ENCODE data around the gene ADD2.

ADD2 gene

GRCh38 chr2:70772486-70773155 is 4.6 kb upstream of the ADD2 start:
- no peak for TF ChIP-seq CTCF (IDR thresholded peaks at IDR 0.05; ENCODE audit: insufficient read depth, low read length, poor library complexity, severe bottlenecking)
- peaks cover 1% of the 10 kb centered on the region for H3K27me3 ChIP-seq (replicated peaks; ENCODE audit: control insufficient read depth, insufficient read depth, low read length)
- H3K36me3 ChIP-seq (ENCODE audit: control insufficient read depth, insufficient read depth, low read length) = no peaks in the 10 kb centered on the region
- no peak overlapping the region for H3K4me3 ChIP-seq (replicated peaks; ENCODE audit: low read depth, low read length)
- DNase-seq (ENCODE audit: extremely low read depth, insufficient read length) = no peak

GRCh38 chr2:70771446-70771845 is 3.4 kb upstream of the ADD2 start:
- H3K27me3 ChIP-seq (replicated peaks; ENCODE audit: control insufficient read depth, insufficient read depth, low read length) = peaks cover 1% of the 10 kb centered on the region
- TF ChIP-seq CTCF (IDR thresholded peaks at IDR 0.05; ENCODE audit: insufficient read depth, low read length, poor library complexity, severe bottlenecking) = no peak

GRCh38 chr2:70769450-70769849 is 1.4 kb upstream of the ADD2 start:
- peaks cover 1% of the 10 kb centered on the region for H3K27me3 ChIP-seq (replicated peaks; ENCODE audit: control insufficient read depth, insufficient read depth, low read length)

More at GRCh38 chr2:70771446-70771845, 3.4 kb upstream of the ADD2 start:
- Histone ChIP-seq H3K36me3 (ENCODE audit: control insufficient read depth, insufficient read depth, low read length) (no peaks in the 10 kb centered on the region), H3K4me3 (replicated peaks; ENCODE audit: low read depth, low read length) (no peak overlapping the region)
- no peak for DNase-seq (ENCODE audit: extremely low read depth, insufficient read length)

GRCh38 chr2:70768590-70769085 is 638 bp upstream of the ADD2 start:
- no peak for DNase-seq (ENCODE audit: extremely low read depth, insufficient read length)
- no peaks in the 10 kb centered on the region for H3K36me3 ChIP-seq (ENCODE audit: control insufficient read depth, insufficient read depth, low read length)
- no peak for TF ChIP-seq CTCF (IDR thresholded peaks at IDR 0.05; ENCODE audit: insufficient read depth, low read length, poor library complexity, severe bottlenecking)
- H3K27me3 ChIP-seq (replicated peaks; ENCODE audit: control insufficient read depth, insufficient read depth, low read length) = peaks cover 1% of the 10 kb centered on the region
- H3K4me3 ChIP-seq (replicated peaks; ENCODE audit: low read depth, low read length) = no peak overlapping the region

More at GRCh38 chr2:70769450-70769849, 1.4 kb upstream of the ADD2 start:
- H3K36me3 ChIP-seq (ENCODE audit: control insufficient read depth, insufficient read depth, low read length) = no peaks in the 10 kb centered on the region
- TF ChIP-seq CTCF (IDR thresholded peaks at IDR 0.05; ENCODE audit: insufficient read depth, low read length, poor library complexity, severe bottlenecking) = no peak
- H3K4me3 ChIP-seq (replicated peaks; ENCODE audit: low read depth, low read length) = no peak overlapping the region
- no peak for DNase-seq (ENCODE audit: extremely low read depth, insufficient read length)

- Histone ChIP-seq H3K4me3 (replicated peaks; ENCODE audit: low read depth, low read length) (no peak overlapping the region), H3K36me3 (ENCODE audit: control insufficient read depth, insufficient read depth, low read length) (no peaks in the 10 kb centered on the region), H3K27me3 (replicated peaks; ENCODE audit: control insufficient read depth, insufficient read depth, low read length) (peaks cover 1% of the 10 kb centered on the region)
- peak; percentile 17 for DNase-seq (ENCODE audit: extremely low read depth, insufficient read length)
- no peak for TF ChIP-seq CTCF (IDR thresholded peaks at IDR 0.05; ENCODE audit: insufficient read depth, low read length, poor library complexity, severe bottlenecking)
Measured at GRCh38 chr2:70767079-70767698, 811 bp downstream of the ADD2 start.

Data from GM06990 (cell line).